HL-60/S4 (cell line): ENCODE results near the gene KIF26A.

Experiments used
- in situ Hi-C: fragments of 300-500 bp; cut with MboI; formaldehyde crosslinking; loops from 2 replicates; pipeline ENCODE4 v1.14.3; 2022; ENCODE audit warnings: low sequenced_read_pairs

KIF26A gene

DNA sequence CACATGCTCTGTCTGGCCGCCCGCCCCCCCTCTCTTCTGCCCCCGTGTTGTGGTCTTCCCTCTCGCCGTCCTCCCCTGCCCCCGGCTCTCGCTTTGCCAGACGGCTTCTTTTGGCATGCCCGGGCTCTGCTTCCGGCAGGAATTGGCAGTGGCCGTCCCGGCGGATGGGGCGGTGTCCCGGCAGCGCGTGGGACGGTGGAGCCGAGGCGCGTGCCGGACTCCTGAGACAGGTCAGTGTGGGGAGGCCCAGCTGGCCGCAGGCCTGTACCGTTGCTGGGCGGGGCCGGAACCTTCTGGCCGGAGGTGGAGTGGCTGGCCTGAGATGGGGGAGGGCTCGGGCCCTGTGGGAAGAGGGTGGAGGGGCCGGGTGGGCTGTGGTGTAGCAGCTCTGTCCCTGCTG, 17.1 kb downstream of the KIF26A start:
- in situ Hi-C loops, result no loop called here

- in situ Hi-C loops, result no loop called here
Observed at GRCh38 chr14:104156142-104156541, 17.8 kb downstream of the KIF26A start.

DNA sequence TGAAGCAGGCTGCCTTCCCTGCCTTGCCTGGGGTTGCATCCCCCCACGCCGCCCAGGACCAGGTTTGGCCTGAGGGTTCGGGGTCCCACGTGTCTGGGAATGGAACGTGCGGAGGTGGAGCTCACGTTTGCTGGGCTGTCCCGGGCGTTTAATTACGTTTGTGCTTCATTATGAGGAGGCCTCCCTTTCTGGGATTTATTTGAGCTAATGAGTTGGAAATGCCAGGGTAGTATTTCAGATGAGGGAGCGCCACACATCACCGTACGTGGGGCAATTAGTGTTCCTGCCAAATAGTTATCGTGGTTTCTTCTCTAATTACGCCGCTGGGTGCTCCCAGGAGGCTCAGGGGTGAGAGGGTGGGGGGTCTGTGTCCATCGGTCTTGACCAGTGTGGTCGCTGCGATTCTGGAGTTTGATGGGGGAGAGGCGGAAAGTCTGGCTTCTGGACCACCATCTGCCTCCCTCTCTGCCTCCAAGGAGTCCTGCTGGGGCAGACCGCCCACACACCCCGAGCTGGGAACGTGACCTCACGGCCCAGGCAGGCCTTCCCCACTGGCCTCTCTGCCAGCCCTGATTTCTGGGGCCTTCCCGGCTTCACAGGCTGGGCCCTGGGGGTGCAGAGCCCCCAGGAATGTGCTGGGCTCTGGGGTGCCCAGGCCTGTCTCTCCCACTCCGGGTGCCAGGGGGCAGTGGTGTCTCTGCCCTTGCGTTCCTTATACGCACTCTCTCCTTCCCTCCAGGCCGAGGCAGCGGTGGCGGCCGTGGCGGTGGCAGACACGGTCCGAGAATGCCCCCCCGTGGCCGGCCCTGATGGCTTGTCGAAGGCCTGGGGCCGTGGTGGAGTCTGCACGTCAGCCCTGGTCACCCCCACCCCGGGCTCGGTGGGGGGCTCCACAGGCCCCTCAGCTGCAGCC, 18.9 kb downstream of the KIF26A start:
- in situ Hi-C loops, result no loop called here

DNA sequence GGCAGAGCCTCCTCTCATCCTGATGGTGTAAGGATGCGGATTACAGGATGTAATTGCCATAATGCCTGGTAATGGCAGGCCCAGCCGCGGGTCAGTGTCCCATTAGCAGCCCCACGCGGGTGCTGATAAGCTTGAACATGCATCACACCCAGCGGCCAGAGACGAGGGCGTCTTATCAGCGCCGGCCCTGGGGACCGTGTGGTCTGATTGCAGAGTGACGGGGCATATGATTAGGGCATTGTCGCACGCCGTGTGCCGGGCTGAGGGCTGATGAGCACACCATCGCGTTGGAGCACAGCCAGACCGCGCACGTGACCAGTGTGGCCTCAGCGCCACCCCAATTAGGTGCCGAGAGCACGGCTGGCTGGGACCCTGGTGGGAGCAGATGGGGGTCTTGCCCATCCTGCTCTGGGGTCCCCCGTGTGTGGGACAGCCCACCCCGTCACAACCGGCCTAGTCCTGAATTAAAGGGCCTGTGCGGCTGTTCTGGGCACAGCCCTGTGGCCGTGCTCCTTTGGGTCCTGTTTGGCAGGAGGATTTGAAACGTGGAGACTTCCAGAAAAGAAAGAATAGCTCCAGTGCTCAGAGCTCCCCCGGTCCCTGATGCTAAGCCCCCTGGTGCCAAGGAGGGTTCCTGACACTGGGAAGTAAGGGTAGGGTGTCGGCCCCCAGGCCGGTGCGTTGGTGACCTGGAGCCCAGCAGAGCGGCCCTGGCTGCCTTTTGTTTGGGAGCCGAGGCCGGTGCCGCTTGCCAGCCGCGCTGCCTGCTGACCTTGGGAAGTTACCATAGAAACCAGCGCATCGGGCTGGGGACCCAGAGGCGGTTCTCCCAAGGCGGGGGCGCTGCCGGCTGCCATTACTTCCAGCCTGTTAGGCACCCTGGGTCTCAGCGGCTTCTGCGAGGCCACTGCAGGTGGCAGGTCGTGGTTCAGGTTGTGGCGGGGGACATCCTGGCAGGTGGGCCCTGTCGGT, 20.7 kb downstream of the KIF26A start:
- in situ Hi-C loops, result no loop called here

DNA sequence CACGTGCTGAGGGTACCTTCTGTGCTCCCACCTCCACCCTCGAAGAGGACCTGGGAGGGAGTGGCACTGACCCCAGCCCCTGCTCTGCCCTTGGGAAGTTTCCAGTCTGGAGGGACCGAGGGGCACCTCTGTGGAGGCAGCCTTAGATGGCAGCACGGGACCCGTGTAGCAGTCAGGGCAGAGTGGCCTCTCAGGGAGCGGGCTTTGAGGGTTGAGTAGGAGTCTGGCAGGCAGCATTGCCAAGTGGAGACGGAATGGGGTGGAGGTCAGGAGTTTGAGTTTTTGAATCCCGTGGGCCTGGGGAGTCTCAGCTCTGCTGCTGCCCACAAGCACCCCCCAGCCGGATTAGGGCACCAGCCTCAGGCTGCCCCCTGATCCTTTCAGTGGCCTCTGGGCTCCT, 21.6 kb downstream of the KIF26A start:
- in situ Hi-C loops, result no loop called here

DNA sequence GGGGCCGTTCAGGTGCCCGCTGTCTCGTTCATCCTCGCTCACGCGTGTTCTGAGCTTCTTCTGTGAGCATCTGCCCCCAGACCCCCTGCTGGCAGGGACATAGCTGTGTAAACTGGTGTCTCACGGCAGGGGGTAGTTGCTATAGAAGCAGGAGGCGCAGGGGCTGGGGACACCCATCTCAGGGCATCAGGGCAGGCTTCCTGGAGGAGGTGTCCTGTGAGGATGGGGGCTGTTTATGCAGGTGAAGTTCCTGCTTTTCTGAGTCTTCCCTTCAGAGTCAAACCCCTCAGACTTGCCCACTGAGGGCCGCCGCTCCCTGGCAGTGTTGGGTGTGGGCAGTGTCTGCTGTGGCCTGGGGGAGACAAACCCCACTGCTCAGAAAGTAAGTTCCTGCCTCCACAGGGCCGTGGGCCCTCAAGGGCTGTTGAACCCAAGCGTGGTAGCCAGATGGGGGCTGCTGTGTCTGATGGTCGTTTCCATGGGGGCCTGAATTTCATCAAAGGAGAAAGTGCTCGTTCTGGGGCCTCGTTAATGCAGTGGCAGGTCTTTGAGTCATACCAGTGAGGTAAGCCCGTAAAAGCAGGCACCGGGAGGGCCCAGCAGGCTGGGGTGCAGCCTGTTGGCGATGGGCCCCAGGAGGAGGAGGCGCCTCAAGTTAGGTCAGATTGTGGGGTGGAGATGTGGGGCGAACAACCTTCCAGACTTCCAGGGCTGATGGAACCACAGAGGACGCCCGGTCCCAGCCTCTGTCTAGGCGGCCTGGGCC, 23.4 kb downstream of the KIF26A start:
- in situ Hi-C loops, result no loop called here

- in situ Hi-C loops, result no loop called here
Observed at GRCh38 chr14:104162495-104162894, 24.1 kb downstream of the KIF26A start.

GRCh38 chr14:104163541-104163940, 25.2 kb downstream of the KIF26A start:
- in situ Hi-C loops, result no loop called here

DNA sequence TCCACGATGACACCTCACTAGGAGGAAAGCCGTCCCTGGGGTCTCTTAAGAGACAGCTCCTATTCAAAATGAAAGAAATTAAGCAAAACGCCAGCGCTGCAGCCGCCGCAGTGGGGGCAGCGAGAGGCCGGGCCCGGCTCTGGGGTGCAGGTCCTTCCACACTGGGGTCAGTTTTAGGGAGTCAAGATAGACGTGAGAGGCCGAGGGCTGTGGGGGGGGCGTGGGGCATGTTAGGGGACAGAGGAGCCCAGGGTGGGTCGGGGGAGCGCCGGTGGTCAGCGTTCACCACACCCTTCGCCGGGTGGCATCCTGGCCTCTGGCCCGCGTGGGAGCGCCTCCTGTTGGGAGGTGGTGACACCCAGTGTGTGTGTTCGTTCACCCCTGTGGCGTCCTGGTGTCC, 25.7 kb downstream of the KIF26A start:
- in situ Hi-C loops, result no loop called here

GRCh38 chr14:104164512-104164911, 26.1 kb downstream of the KIF26A start:
- in situ Hi-C loops, result no loop called here

DNA sequence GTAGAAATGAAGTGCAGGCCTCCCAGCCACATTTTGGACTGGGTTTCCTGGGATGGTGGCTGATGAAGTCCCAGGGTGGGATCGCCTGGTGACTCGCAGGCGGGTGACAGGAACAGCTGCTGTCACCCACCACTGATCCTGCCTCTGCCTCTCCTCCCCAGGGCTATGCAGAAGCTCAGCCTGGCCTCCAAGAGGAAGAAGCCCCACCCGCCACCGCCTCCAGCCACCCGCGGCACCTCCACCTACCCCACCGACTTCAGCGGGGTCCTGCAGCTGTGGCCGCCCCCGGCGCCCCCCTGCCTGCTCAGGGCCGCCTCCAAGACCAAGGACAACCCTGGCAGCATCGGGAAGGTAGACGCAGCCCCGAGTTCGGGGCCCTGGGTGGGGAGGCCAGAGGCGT, 28.3 kb downstream of the KIF26A start:
- in situ Hi-C loops, result no loop called here

DNA sequence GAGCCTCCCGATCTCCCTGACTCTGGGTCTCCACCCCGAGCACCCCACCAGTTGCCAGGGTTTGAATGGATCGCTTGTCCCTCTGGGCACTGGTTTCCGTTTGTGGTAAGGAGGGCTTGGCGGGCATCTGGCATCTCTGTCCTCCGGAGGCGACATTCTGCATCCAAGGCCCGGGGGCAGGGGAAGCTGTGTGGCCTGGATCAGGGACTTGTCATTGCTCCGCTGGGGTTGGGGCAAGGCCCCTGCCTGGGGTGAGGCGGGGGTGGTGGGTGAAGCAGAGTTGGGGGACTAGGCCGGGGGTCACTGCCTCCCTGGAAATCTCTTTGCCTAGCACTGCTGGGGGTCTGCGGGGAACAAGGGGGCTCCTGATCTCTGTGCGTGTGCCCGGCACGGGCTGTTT, 30.2 kb downstream of the KIF26A start:
- in situ Hi-C loops, result no loop called here

GRCh38 chr14:104169005-104169698, 30.8 kb downstream of the KIF26A start:
- in situ Hi-C loops, result no loop called here

GRCh38 chr14:104169699-104170479, 31.5 kb downstream of the KIF26A start:
- in situ Hi-C loops, result no loop called here

- in situ Hi-C loops, result no loop called here
Observed at GRCh38 chr14:104171029-104171697, 32.8 kb downstream of the KIF26A start.

DNA sequence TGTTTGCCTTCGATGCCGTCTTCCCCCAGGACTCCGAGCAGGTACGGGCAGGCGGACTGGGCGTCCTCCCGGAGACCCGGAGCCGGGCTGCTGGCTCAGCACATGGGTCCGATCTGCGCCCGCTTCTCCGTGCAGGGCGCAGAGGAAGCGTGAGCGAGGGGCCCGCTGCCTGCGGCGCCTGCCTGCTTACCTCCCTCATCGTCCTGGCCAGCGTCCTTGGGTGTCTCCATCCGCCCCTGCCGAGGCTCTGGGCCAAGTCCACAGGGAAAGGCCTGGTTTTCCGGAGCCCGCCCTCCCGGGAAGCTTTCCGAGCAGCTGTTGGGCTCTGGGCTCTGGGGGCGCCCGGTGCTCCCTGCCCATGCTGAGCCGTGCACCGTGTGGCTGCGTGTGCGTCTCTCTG, 33.5 kb downstream of the KIF26A start:
- in situ Hi-C loops, result no loop called here

- in situ Hi-C loops, result no loop called here
Observed at GRCh38 chr14:104172349-104172748, 34.0 kb downstream of the KIF26A start.

GRCh38 chr14:104172880-104173279, 34.5 kb downstream of the KIF26A start:
- in situ Hi-C loops, result no loop called here

- in situ Hi-C loops, result no loop called here
Observed at GRCh38 chr14:104174051-104174450, 35.7 kb downstream of the KIF26A start.
